ENCODE measurements around the gene FRMD3.
"Not testable (repeated sequence)": the region's sequence is repeated elsewhere in the genome, so short reads cannot be mapped to it uniquely, and the experiment has no call there.

FRMD3 gene

DNA sequence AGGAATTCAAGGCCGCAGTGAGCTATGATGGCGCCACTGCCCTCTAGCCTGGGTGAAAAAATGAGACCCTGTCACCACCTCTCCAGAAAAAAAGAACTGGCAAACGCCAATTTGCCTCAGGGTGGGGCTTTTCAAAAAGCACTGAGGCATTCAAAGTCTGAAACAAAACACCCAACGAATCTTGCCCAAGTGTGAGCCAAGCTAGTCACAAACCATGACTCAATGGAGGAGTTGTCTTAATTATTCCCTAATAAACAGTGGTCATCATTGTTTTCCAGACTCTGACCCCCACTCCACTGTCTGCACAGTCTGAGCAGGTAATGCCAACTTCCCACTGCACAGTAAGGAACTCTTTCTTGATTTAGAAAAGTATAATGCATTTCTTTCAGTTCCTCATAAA, 16.8 kb downstream of the FRMD3 start:
- no peak for DNase-seq

- no peak for DNase-seq
These were observed 17.2 kb downstream of the FRMD3 start for GRCh38 chr9:83521011-83521410.

GRCh38 chr9:83520292-83520691, 17.9 kb downstream of the FRMD3 start:
- DNase-seq = no peak

DNA sequence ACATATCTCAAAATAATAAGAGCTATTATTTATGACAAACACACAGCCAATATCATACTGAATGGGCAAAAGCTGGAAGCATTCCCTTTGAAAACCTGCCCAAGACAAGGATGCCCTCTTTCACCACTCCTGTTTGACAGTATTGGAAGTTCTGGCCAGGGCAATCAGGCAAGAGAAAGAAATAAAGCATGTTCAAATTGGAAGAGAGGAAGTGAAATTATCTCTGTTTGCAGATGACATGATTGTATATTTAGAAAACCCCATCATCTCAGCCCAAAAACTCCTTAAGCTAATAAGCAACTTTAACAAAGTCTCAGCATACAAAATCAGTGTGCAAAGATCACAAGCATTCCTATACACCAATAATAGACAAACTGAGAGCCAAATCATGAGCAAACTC, 20.2 kb downstream of the FRMD3 start:
- not testable (repeated sequence) for DNase-seq

DNA sequence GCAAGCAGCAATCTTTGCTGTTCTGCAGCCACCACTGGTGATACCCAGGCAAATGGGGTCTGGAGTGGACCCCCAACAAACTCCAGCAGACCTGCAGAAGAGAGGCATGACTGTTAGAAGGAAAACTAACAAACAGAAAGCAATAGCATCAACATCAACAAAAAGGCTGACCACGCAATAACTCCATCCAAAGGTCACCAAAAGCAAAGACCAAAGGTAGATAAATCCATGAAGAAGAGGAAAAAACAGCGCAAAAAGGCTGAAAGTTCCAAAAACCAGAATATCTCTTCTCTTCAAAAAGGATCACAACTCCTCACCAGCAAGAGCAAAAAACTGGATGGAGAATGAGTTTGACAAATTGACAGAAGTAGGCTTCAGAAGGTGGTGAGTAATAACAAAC, 23.4 kb downstream of the FRMD3 start:
- no peak for DNase-seq

- no peak for DNase-seq
These were observed 25.6 kb downstream of the FRMD3 start for GRCh38 chr9:83512621-83513020.

- DNase-seq = no peak
These were observed 27.1 kb downstream of the FRMD3 start for GRCh38 chr9:83511051-83511450.

- no peak for DNase-seq
These were observed 28.8 kb downstream of the FRMD3 start for GRCh38 chr9:83509402-83509801.

DNA sequence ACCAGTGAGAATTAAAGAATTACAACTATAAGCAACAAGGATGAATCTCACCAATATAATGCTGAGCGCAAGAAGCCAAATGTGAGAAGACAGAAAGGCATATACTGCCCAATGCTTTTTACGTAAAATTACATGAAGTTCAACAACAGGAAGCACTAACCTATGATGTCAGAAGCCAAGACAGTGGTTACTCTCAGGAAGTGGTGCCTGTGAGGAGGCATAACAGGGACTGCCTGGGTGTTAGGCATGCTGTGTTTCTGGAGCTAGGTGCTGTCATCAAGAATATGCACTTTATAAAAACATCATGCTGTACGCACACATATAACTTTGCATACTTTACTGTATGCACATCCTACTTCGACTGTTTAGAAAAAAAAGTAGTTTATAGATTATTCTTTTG, 30.1 kb downstream of the FRMD3 start:
- DNase-seq = no peak

- no peak for DNase-seq
These were observed 32.9 kb downstream of the FRMD3 start for GRCh38 chr9:83505282-83505681.

DNA sequence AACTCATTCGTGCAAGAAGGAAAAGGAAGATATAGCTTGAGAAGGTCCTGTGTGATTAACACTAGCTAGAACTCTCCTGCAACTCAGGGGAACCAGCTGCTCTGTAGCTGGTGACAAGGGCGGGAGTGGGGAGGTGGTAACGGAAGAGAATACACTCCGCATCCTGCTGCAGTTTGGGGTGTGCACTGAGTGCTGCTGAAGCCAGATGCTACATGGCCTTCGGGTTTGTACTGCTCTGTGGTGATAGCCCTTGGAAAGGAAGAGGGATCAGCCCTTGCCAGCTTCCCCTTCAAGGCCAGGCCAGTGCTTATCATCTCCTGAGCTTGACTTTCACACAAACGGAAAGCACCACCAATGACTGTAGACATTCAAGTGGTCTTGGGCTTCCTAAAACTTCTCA, 34.3 kb downstream of the FRMD3 start:
- no peak for DNase-seq

GRCh38 chr9:83501565-83501964, 36.6 kb downstream of the FRMD3 start:
- no peak for DNase-seq

- no peak for DNase-seq
These were observed 40.8 kb downstream of the FRMD3 start for GRCh38 chr9:83497441-83497840.

- no peak for DNase-seq
These were observed 46.2 kb downstream of the FRMD3 start for GRCh38 chr9:83491995-83492394.

DNA sequence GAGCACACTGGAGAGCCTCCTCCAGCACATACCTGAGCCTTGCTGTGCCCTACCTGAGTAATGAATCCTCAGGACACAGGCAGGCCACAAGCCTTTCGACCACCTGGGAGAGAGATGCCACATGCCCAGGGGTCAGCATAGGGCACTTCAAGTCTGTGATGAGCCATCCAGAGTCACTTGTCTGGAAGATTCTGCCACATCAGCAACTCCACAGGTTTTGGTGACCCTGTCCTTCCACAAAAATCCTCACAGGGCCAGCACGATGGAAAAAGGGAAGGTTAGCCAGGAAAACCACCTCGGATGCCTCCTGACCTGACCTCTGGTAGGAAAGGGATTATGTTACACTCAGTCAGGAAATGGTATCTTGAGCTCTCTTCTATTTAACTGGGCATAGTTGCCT, 46.8 kb downstream of the FRMD3 start:
- no peak for DNase-seq

GRCh38 chr9:83489961-83490360, 48.2 kb downstream of the FRMD3 start:
- no peak for DNase-seq

GRCh38 chr9:83484990-83485389, 53.2 kb downstream of the FRMD3 start:
- no peak for DNase-seq

DNA sequence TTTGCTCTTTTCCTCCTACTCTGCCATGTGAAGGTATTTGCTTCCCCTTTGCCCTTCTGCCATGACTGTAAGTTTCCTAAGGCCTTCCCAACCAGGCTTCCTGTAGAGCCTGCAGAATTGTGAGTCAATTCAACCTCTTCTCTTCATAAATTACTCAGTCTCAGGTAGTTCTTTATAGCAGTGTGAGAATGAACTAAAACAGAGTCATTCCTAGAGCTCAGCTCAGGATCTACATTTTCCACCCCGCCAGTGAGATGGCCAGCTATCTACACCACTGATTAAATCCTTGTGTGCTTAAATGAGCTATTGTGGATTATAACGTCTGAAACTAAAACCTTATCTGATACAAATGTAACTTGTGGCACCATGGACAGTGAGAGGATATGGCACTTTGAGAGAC, 55.0 kb downstream of the FRMD3 start:
- no peak for DNase-seq

GRCh38 chr9:83479765-83480164, 58.4 kb downstream of the FRMD3 start:
- DNase-seq = no peak

DNA sequence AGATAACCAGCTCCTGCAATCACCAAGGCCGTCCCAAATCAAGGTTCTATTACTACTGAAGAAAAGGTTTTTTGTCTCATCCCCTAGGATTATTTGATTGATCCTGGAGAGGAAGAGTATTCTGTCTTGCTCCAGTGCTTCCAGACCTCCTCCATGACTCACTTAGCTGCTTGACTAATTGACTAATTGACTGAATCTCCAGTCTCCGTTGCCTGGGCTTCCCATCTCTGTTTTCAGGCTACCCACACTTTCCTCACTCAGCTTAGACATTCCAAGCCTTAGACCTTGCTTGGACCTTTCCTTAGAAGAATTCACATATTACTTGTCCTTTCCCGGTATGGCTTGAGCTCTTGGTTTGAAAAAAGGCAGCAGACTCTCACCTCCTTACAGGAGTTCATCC, 60.6 kb downstream of the FRMD3 start:
- DNase-seq = no peak

DNA sequence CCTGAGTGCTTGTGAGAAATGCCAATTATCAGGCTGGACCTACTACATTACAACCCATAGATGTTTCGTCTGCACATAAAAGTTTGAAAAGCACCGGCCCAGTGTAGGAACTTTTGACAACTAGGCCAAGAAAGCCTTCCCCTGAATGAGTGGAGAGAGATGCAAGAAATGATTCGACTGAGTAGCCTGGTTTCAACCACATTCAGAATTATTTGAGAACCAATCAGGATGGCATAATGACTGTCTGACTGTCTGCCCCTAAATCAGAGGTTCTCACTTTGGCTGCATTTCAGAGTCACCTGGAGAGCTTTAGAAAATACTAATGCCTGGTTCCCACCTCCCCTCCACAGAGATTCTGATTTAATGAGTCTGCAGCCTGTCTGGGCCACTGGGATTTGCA, 61.1 kb downstream of the FRMD3 start:
- DNase-seq = no peak

- DNase-seq = no peak
These were observed 61.7 kb downstream of the FRMD3 start for GRCh38 chr9:83476513-83476912.

DNA sequence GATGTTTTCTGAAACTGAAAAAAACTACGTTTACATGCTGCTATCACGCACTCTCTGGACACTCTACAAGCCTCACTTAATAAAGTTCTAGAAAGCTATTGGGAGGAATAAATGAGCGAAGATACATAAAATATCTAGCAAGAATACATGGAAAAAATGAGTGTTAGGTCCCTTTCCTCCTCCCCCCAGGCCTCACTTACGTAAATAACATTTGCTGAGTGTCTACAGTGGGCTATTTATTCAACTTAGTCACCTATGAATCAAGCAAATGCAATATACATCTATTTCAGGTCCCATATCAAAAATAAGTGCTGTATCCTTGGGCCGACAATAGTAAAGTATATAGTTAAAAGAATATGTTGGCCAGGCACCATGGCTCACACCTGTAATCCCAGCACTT, 62.5 kb downstream of the FRMD3 start:
- no peak for DNase-seq

DNA sequence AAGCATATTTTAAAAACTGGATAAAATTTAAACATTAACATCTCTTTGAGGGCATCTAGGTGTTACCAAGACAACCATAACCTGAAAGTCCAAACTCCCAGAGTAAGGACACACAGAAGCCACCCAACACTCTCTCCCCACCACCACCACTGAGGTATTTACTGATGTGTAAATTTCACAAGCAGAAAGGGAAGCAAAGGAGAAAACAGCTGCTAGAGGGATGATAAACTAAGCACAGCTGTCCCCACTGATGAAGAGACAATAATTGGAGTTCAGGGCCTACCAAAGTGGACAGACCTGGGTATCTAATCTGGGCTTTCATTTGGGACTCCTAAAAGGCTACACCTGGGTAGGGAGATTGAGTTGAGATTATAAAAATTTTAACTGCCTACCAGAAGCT, 63.6 kb downstream of the FRMD3 start:
- no peak for DNase-seq

DNA sequence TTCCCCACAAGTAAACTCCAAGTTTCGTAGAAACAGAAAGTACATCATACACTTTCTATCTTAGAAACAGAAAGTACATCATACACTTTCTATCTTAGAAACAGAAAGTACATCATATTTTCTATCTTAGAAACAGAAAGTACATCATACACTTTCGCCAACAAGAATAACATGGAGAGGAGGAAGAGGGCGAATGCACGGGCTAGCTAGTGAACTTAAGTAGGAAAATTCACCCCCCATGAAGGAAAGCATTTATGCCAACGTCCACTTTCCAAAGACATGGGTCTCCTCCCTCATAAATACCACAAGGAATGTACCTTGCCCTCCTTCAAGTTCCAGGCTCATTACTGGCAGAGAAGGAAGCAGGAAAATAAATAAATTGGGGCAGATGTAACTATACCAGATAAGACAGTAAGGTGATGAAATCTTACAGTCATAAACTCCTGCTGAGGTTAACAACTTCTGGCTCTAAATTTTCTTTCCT, 64.7 kb downstream of the FRMD3 start:
- DNase-seq = no peak

- no peak for DNase-seq
These were observed 65.4 kb downstream of the FRMD3 start for GRCh38 chr9:83472764-83473163.

Measured in cerebellar nuclear complex (tissue), 1 donor.